Airway epithelial cell (primary cell): ENCODE results near the gene KLHL3. TPM values are rescaled to one million over a fixed set of nuclear protein-coding genes. Genes with fewer than 3 reads are reported as not detected.

ENCODE experiments used
- total RNA-seq: library from RNA; depleted of rRNA; stranded (reverse); fragments of >200 nt; gene quantifications from 2 replicates; pipeline ENCODE4 v1.2.3, GENCODE V29; 2015

The KLHL3 gene
- total RNA-seq = 0.79 and 1.6 TPM in 2 replicates

GRCh38 chr5:137735555-137736284 is at the start of gene KLHL3:
Gene KLHL3 (minus strand): TSS chr5:137736089. CDS start chr5:137735646, 443 bp downstream.

GRCh38 chr5:137754188-137754960 is 18.5 kb upstream of the KLHL3 start, which contains the start of gene HNRNPA0:
Gene HNRNPA0 (minus strand): TSS chr5:137754363. CDS start chr5:137754066, 297 bp downstream.

Other genes starting within 250 kb of the KLHL3 start
- 16.4 and 27.6 TPM in 2 replicates for gene SPOCK1, start 236.8 kb downstream of the KLHL3 start, total RNA-seq
- gene HNRNPA0, start 18.3 kb upstream of the KLHL3 start, total RNA-seq = 8.3 and 10.3 TPM in 2 replicates
- gene MYOT, start 131.8 kb upstream of the KLHL3 start, total RNA-seq = not detected in 2 replicates
- gene PKD2L2, start 153.4 kb upstream of the KLHL3 start, total RNA-seq = not detected in 2 replicates